Neutrophil (primary cell): ENCODE data around the gene FSHB.
"Not testable (repeated sequence)": the region's sequence is repeated elsewhere in the genome, so short reads cannot be mapped to it uniquely, and the experiment has no call there.

ENCODE experiments used
- H3K27ac ChIP-seq: fragments of 200-600 bp; sonication (generic); 2 replicates; pipeline ENCODE4 v1.5.1; 2016; ENCODE audit warnings: mild to moderate bottlenecking, moderate library complexity
- H3K27me3 ChIP-seq: fragments of 200-600 bp; sonication (generic); 2 replicates; pipeline ENCODE4 v1.6.0; 2016; ENCODE audit warnings: mild to moderate bottlenecking
- H3K36me3 ChIP-seq: fragments of 200-600 bp; sonication (generic); 2 replicates; pipeline ENCODE4 v1.5.1; 2017
- H3K4me1 ChIP-seq, 2 experiments: fragments of 200-600 bp in 1 of 2; sonication (generic) in 1 of 2; 1 replicate in 1 of 2; 2 replicates in 1 of 2; pipeline versions ENCODE4 v1.5.1 to v1.6.1; 2013 to 2016; ENCODE audit warnings: low read depth in 1 of 2, low read length in 1 of 2, mild to moderate bottlenecking in 1 of 2, moderate library complexity in 1 of 2; ENCODE audit not compliant: control insufficient read depth in 1 of 2, insufficient read depth in 1 of 2
- H3K4me3 ChIP-seq, 2 experiments: fragments of 200-600 bp in 1 of 2; sonication (generic) in 1 of 2; 1 replicate in 1 of 2; 2 replicates in 1 of 2; pipeline ENCODE4 v1.5.1; 2013 to 2016; ENCODE audit warnings: low read depth in 1 of 2, low read length in 1 of 2, mild to moderate bottlenecking in 1 of 2, moderate library complexity in 1 of 2
- H3K9me3 ChIP-seq: fragments of 200-600 bp; sonication (generic); 2 replicates; pipeline ENCODE4 v1.5.1; 2016
- CTCF ChIP-seq: fragments of 200-600 bp; sonication (generic); IDR thresholded peaks from 2 replicates; pipeline ENCODE4 v1.5.1; 2016; ENCODE audit warnings: antibody characterized with exemption

Gene FSHB

GRCh38 chr11:30230714-30231113 is at the start of gene FSHB:
TSS of gene FSHB (plus strand) at chr11:30231014. CDS start at chr11:30231903, 889 bp downstream.
- Histone ChIP-seq H3K9me3 (no peaks in the 10 kb centered on the region), H3K27ac (no peak within 1 kb of the TSS), H3K36me3 (no peaks in the 10 kb centered on the region), H3K27me3 (no peaks in the 10 kb centered on the region), H3K4me1 (no peaks in the 10 kb centered on the region), H3K4me3 (no peak within 1 kb of the TSS)
- TF ChIP-seq CTCF = no peak

GRCh38 chr11:30186748-30187147 is 44.1 kb upstream of the FSHB start:
- H3K4me3 ChIP-seq = no peak overlapping the region
- no peaks in the 10 kb centered on the region for H3K9me3 ChIP-seq
- no peaks in the 10 kb centered on the region for H3K36me3 ChIP-seq
- no peaks in the 10 kb centered on the region for H3K4me1 ChIP-seq
- TF ChIP-seq CTCF = no peak
- no peak overlapping the region for H3K27ac ChIP-seq
- no peaks in the 10 kb centered on the region for H3K27me3 ChIP-seq

GRCh38 chr11:30192620-30193019 is 38.2 kb upstream of the FSHB start:
- TF ChIP-seq CTCF = no peak
- no peaks in the 10 kb centered on the region for H3K27me3 ChIP-seq

GRCh38 chr11:30196400-30197206 is 34.2 kb upstream of the FSHB start:
- Histone ChIP-seq H3K27ac (no peak overlapping the region), H3K4me3 (no peak overlapping the region), H3K27me3 (no peaks in the 10 kb centered on the region), H3K9me3 (no peaks in the 10 kb centered on the region), H3K36me3 (no peaks in the 10 kb centered on the region), H3K4me1 (no peaks in the 10 kb centered on the region)
- TF ChIP-seq CTCF = no peak

More at GRCh38 chr11:30192620-30193019, 38.2 kb upstream of the FSHB start:
- Histone ChIP-seq H3K36me3 (no peaks in the 10 kb centered on the region), H3K4me1 (no peaks in the 10 kb centered on the region), H3K9me3 (no peaks in the 10 kb centered on the region), H3K27ac (no peak overlapping the region), H3K4me3 (no peak overlapping the region)

- H3K27ac ChIP-seq = no peak overlapping the region
- no peaks in the 10 kb centered on the region for H3K4me1 ChIP-seq
- no peak for TF ChIP-seq CTCF
- H3K36me3 ChIP-seq = no peaks in the 10 kb centered on the region
- H3K4me3 ChIP-seq = no peak overlapping the region
- H3K9me3 ChIP-seq = no peaks in the 10 kb centered on the region
- H3K27me3 ChIP-seq = no peaks in the 10 kb centered on the region
Observed at GRCh38 chr11:30197869-30198268, 32.9 kb upstream of the FSHB start.

- H3K27me3 ChIP-seq, H3K4me3 ChIP-seq, H3K4me1 ChIP-seq, H3K27ac ChIP-seq, H3K36me3 ChIP-seq, H3K9me3 ChIP-seq: not testable (repeated sequence)
Observed at GRCh38 chr11:30202989-30203388, 27.8 kb upstream of the FSHB start.
